Panc1 (cell line): ENCODE data around the gene ASTN2. TPM values are rescaled to one million over a fixed set of nuclear protein-coding genes. Genes with fewer than 3 reads are reported as not detected.

Experiments
- ATAC-seq: fragments of 200-7000 bp; cut with Tn5 transposase; 2 replicates; pipeline ENCODE4 v1.9.1; 2020; ENCODE audit warnings: mild to moderate bottlenecking, moderate library complexity
- BruUV-seq: library from RNA; stranded (reverse); fragments of 400-500 nt; replicated peaks from 2 replicates; lab custom pipeline; 2021; lab: Mats Ljungman, UMichigan
- CTCF ChIA-PET: fragments of 300-600 bp; sonication (Branson Sonifier 250); formaldehyde crosslinking; loops from one replicate; lab custom pipeline; 2022; ENCODE audit warnings: antibody characterized with exemption; lab: Charles Lee
- POLR2A ChIA-PET: fragments of 300-600 bp; sonication (Branson Sonifier 250); formaldehyde crosslinking; loops from one replicate; lab custom pipeline; 2022; ENCODE audit warnings: antibody characterized with exemption; lab: Charles Lee
- DNase-seq: peaks from one replicate; pipeline ENCODE4 v3.0.0-alpha.2; 2010; ENCODE audit warnings: low read depth, low spot score
- H3K27ac ChIP-seq: 2 replicates; pipeline ENCODE4 v1.5.1; 2011; ENCODE audit warnings: mild to moderate bottlenecking, low read length, inconsistent platforms
- H3K27me3 ChIP-seq: fragments of 200-500 bp; sonication (Bioruptor generic); 2 replicates; pipeline ENCODE4 v1.6.0; 2014; ENCODE audit warnings: low read length, inconsistent platforms; ENCODE audit not compliant: control insufficient read depth, insufficient read depth
- H3K36me3 ChIP-seq: fragments of 200-500 bp; sonication (Bioruptor generic); 2 replicates; pipeline ENCODE4 v1.5.1; 2014; ENCODE audit warnings: inconsistent platforms, mild to moderate bottlenecking, low read length, moderate library complexity; ENCODE audit not compliant: control insufficient read depth, insufficient read depth
- H3K4me1 ChIP-seq: 2 replicates; pipeline ENCODE4 v1.5.1; 2011; ENCODE audit warnings: inconsistent platforms, mild to moderate bottlenecking, low read length, moderate library complexity; ENCODE audit not compliant: control insufficient read depth, insufficient read depth
- H3K4me3 ChIP-seq, 2 experiments: 2 replicates each; pipeline ENCODE4 v1.5.1; 2011 to 2012; ENCODE audit warnings: low read depth in 2 of 2, low read length in 2 of 2, mild to moderate bottlenecking in 2 of 2, inconsistent platforms in 1 of 2, moderate library complexity in 1 of 2
- H3K9me3 ChIP-seq: fragments of 200-500 bp; sonication (Bioruptor generic); 2 replicates; pipeline ENCODE4 v1.5.1; 2014; ENCODE audit warnings: low read depth, mild to moderate bottlenecking, inconsistent platforms, low read length, moderate library complexity; ENCODE audit not compliant: control insufficient read depth, insufficient read depth
- CTCF ChIP-seq: fragments of 450-650 bp; IDR thresholded peaks from 2 replicates; pipeline ENCODE4 v1.5.1; 2017; ENCODE audit warnings: mild to moderate bottlenecking
- POLR2AphosphoS5 ChIP-seq: IDR thresholded peaks from 2 replicates; pipeline ENCODE4 v1.6.1; 2012; ENCODE audit warnings: mild to moderate bottlenecking, low read depth, low read length, moderate library complexity
- REST ChIP-seq, 2 experiments: IDR thresholded peaks; 2 replicates each; pipeline ENCODE4 v1.6.1; 2011 to 2012; ENCODE audit warnings: low read depth in 2 of 2, control low read depth in 1 of 2, low read length in 1 of 2, mild to moderate bottlenecking in 1 of 2, moderate library complexity in 1 of 2; ENCODE audit not compliant: insufficient read depth in 1 of 2
- SIN3A ChIP-seq: IDR thresholded peaks from 2 replicates; pipeline ENCODE4 v1.6.1; 2012; ENCODE audit warnings: low read depth, mild to moderate bottlenecking, low read length, moderate library complexity, borderline replicate concordance; ENCODE audit not compliant: insufficient read depth
- TCF7L2 ChIP-seq: IDR thresholded peaks from 2 replicates; pipeline ENCODE4 v1.6.1; 2011; ENCODE audit warnings: mild to moderate bottlenecking, low read depth, low read length, inconsistent platforms
- in situ Hi-C: cut with HindIII; loops from 2 replicates; pipeline ENCODE4 v1.10.0; 2016; ENCODE audit warnings: low sequenced_read_pairs, low pct_unique_long_range_greater_than_20kb
- intact Hi-C: fragments of 100-400 bp; cut with micrococcal nuclease; formaldehyde crosslinking; loops from one replicate; pipeline ENCODE4 v1.10.0; 2022; ENCODE audit not compliant: unreplicated experiment
- total RNA-seq: library from RNA; stranded (reverse); gene quantifications from one replicate; pipeline ENCODE4 v1.2.1, GENCODE V29; 2021; ENCODE audit not compliant: unreplicated experiment

The ASTN2 gene
- total RNA-seq, 1 experiment from 2014 or later, result 3.9 TPM

GRCh38 chr9:116394894-116395698 is 1019.8 kb downstream of the ASTN2 start:
- H3K4me1 ChIP-seq, result no peaks in the 10 kb centered on the region
- in situ Hi-C loops, result no loop called here
- no peaks in the 10 kb centered on the region for H3K36me3 ChIP-seq
- no TSS peak for BruUV-seq
- no peak overlapping the region for H3K27ac ChIP-seq
- DNase-seq (no peak), ATAC-seq (no peak)
- intact Hi-C loops, result no loop called here
- ChIA-PET POLR2A (no interaction called here), CTCF (no interaction called here)
- no peak overlapping the region for H3K4me3 ChIP-seq
- no peaks in the 10 kb centered on the region for H3K27me3 ChIP-seq
- TF ChIP-seq POLR2AphosphoS5, result no peak
- no peak for TF ChIP-seq REST (IDR thresholded peaks at IDR 0.05; ENCODE audit: insufficient read depth in 1 of 2, low read depth in 2 of 2, low read length in 1 of 2)
- no peak for TF ChIP-seq TCF7L2
- TF ChIP-seq CTCF, result no peak
- no peak for TF ChIP-seq SIN3A
- H3K9me3 ChIP-seq, result no peaks in the 10 kb centered on the region

- H3K36me3 ChIP-seq, result no peaks in the 10 kb centered on the region
- POLR2A ChIA-PET, result no interaction called here
- intact Hi-C loops, result no loop called here
Observed at GRCh38 chr9:116394070-116394469, 1020.8 kb downstream of the ASTN2 start.

More at GRCh38 chr9:116394070-116394469, 1020.8 kb downstream of the ASTN2 start:
- ATAC-seq (no peak), DNase-seq (no peak)
- in situ Hi-C loops, result no loop called here
- H3K9me3 ChIP-seq, result no peaks in the 10 kb centered on the region
- no TSS peak for BruUV-seq
- no peak overlapping the region for H3K27ac ChIP-seq
- no peaks in the 10 kb centered on the region for H3K4me1 ChIP-seq
- TF ChIP-seq POLR2AphosphoS5, result no peak
- no peak for TF ChIP-seq REST (IDR thresholded peaks at IDR 0.05; ENCODE audit: insufficient read depth in 1 of 2, low read depth in 2 of 2, low read length in 1 of 2)
- no peak for TF ChIP-seq SIN3A
- no peak for TF ChIP-seq TCF7L2
- TF ChIP-seq CTCF, result no peak
- H3K27me3 ChIP-seq, result no peaks in the 10 kb centered on the region
- H3K4me3 ChIP-seq, result no peak overlapping the region
- CTCF ChIA-PET, result no interaction called here
